Smooth muscle cell (in vitro differentiated cells): ENCODE results near the gene NCKAP1. TPM values are rescaled to one million over a fixed set of nuclear protein-coding genes. Genes with fewer than 3 reads are reported as not detected.

Source experiments
- DNase-seq: peaks from one replicate; lab custom pipeline; 2025; ENCODE audit not compliant: unreplicated experiment; lab: John Stamatoyannopoulos, UW
- H2AFZ ChIP-seq: fragments of 200-600 bp; sonication (generic); 2 replicates; pipeline ENCODE4 v1.6.0; 2016; ENCODE audit warnings: antibody characterized with exemption, low read depth, mild to moderate bottlenecking
- H3F3A ChIP-seq: fragments of 200-600 bp; sonication (generic); 2 replicates; pipeline ENCODE4 v1.6.0; 2017; ENCODE audit warnings: antibody characterized with exemption, low read depth
- H3K27ac ChIP-seq: fragments of 200-600 bp; sonication (generic); 2 replicates; pipeline ENCODE4 v1.5.1; 2016; ENCODE audit warnings: low read depth, mild to moderate bottlenecking
- H3K27me3 ChIP-seq: fragments of 200-600 bp; sonication (generic); 2 replicates; pipeline ENCODE4 v1.6.1; 2016; ENCODE audit warnings: low read depth, mild to moderate bottlenecking
- H3K36me3 ChIP-seq: fragments of 200-600 bp; sonication (generic); 2 replicates; pipeline ENCODE4 v1.5.1; 2016; ENCODE audit warnings: low read depth
- H3K4me1 ChIP-seq: fragments of 200-600 bp; sonication (generic); 2 replicates; pipeline ENCODE4 v1.5.1; 2016; ENCODE audit warnings: low read depth
- H3K4me2 ChIP-seq: fragments of 200-600 bp; sonication (generic); 2 replicates; pipeline ENCODE4 v1.6.0; 2016; ENCODE audit warnings: mild to moderate bottlenecking
- H3K4me3 ChIP-seq: fragments of 200-600 bp; sonication (generic); 2 replicates; pipeline ENCODE4 v1.5.1; 2016; ENCODE audit warnings: mild to moderate bottlenecking
- H3K79me2 ChIP-seq: fragments of 200-600 bp; sonication (generic); 2 replicates; pipeline ENCODE4 v1.6.0; 2016; ENCODE audit warnings: low read depth, mild to moderate bottlenecking
- H3K9ac ChIP-seq: fragments of 200-600 bp; sonication (generic); 2 replicates; pipeline ENCODE4 v1.6.0; 2016; ENCODE audit warnings: low read depth
- H3K9me3 ChIP-seq: fragments of 200-600 bp; sonication (generic); replicated peaks from 2 replicates; pipeline ENCODE4 v1.5.1; 2016; ENCODE audit warnings: low read depth
- H4K20me1 ChIP-seq: fragments of 200-600 bp; sonication (generic); 2 replicates; pipeline ENCODE4 v1.6.0; 2016; ENCODE audit warnings: low read depth
- CTCF ChIP-seq: fragments of 200-600 bp; sonication (generic); IDR thresholded peaks from 2 replicates; pipeline ENCODE4 v1.5.1; 2017; ENCODE audit warnings: borderline replicate concordance, mild to moderate bottlenecking, antibody characterized with exemption; ENCODE audit not compliant: insufficient read depth, poor library complexity, severe bottlenecking
- WGBS: methylation state at CpG from one replicate; pipeline ENCODE4 v1.1.7; 2016; ENCODE audit warnings: low lambda C conversion rate; 5-methylcytosine and 5-hydroxymethylcytosine counted together
- polyA plus RNA-seq: library from polyadenylated mRNA; unstranded; fragments of >200 nt; fragmentation: Nextera tagmentation; extraction: Ambion mirVana; gene quantifications from 2 replicates; pipeline ENCODE4 v1.2.1, GENCODE V29; 2016
- total RNA-seq: library from RNA; depleted of rRNA; stranded (reverse); fragments of >200 nt; gene quantifications from 2 replicates; pipeline ENCODE4 v1.2.3, GENCODE V29; 2014

NCKAP1 gene
- total and polyA plus RNA-seq, 2 experiments from 2014 or later: 54.2 to 209 TPM

- no peaks in the 10 kb centered on the region for H3K27me3 ChIP-seq
- peaks cover 18% of the 10 kb centered on the region for H4K20me1 ChIP-seq
- peaks cover 12% of the 10 kb centered on the region for H3K79me2 ChIP-seq
- peaks cover 6% of the 10 kb centered on the region for H3F3A ChIP-seq
- peak overlapping the region; percentile 30 for H3K4me2 ChIP-seq
- peaks cover 26% of the 10 kb centered on the region for H3K36me3 ChIP-seq
- peak overlapping the region; percentile 42 for H3K9ac ChIP-seq
- 83% methylated on average over 4 of the region's 4 CpGs for WGBS
- H3K4me3 ChIP-seq: no peak overlapping the region
- no peak for DNase-seq
- no peak overlapping the region for H2AFZ ChIP-seq
- no peaks in the 10 kb centered on the region for H3K9me3 ChIP-seq
- peaks cover 13% of the 10 kb centered on the region for H3K4me1 ChIP-seq
- no peak for TF ChIP-seq CTCF
- H3K27ac ChIP-seq: peak overlapping the region; percentile 93
Observed at GRCh38 chr2:182949052-182949451, 89.2 kb downstream of the NCKAP1 start.

- no peak overlapping the region for H3K4me2 ChIP-seq
- no peak overlapping the region for H3K4me3 ChIP-seq
- DNase-seq: no peak
- H2AFZ ChIP-seq: no peak overlapping the region
- H3K27me3 ChIP-seq: no peaks in the 10 kb centered on the region
- H3F3A ChIP-seq: peaks cover 19% of the 10 kb centered on the region
- no peak overlapping the region for H3K9ac ChIP-seq
- no peak overlapping the region for H3K27ac ChIP-seq
- H3K36me3 ChIP-seq: peaks cover 18% of the 10 kb centered on the region
- H3K79me2 ChIP-seq: peaks cover 12% of the 10 kb centered on the region
- H4K20me1 ChIP-seq: peaks cover 36% of the 10 kb centered on the region
- 43% methylated on average over 1 of the region's 1 CpG for WGBS
- no peaks in the 10 kb centered on the region for H3K9me3 ChIP-seq
- TF ChIP-seq CTCF: no peak
- H3K4me1 ChIP-seq: peaks cover 13% of the 10 kb centered on the region
Observed at GRCh38 chr2:182946958-182947369, 91.3 kb downstream of the NCKAP1 start.

- H2AFZ ChIP-seq: no peak overlapping the region
- peak overlapping the region; percentile 29 for H3K27ac ChIP-seq
- peaks cover 6% of the 10 kb centered on the region for H3K4me1 ChIP-seq
- no peak for DNase-seq
- H3K4me3 ChIP-seq: no peak overlapping the region
- no peak overlapping the region for H3K9ac ChIP-seq
- H3K9me3 ChIP-seq: no peaks in the 10 kb centered on the region
- TF ChIP-seq CTCF: no peak
- H4K20me1 ChIP-seq: peaks cover 39% of the 10 kb centered on the region
- H3K79me2 ChIP-seq: peaks cover 6% of the 10 kb centered on the region
- H3F3A ChIP-seq: peaks cover 13% of the 10 kb centered on the region
- no peak overlapping the region for H3K4me2 ChIP-seq
- 44% methylated on average over 2 of the region's 2 CpGs for WGBS
- H3K27me3 ChIP-seq: no peaks in the 10 kb centered on the region
- H3K36me3 ChIP-seq: peaks cover 9% of the 10 kb centered on the region
Observed at GRCh38 chr2:182943339-182943738, 94.9 kb downstream of the NCKAP1 start.

GRCh38 chr2:182942756-182943155 lies 95.5 kb downstream of the NCKAP1 start:
- TF ChIP-seq CTCF: no peak
- 91% methylated on average over 2 of the region's 2 CpGs for WGBS
- no peak overlapping the region for H3K9ac ChIP-seq
- no peaks in the 10 kb centered on the region for H3K27me3 ChIP-seq
- peaks cover 3% of the 10 kb centered on the region for H3K79me2 ChIP-seq
- H2AFZ ChIP-seq: no peak overlapping the region
- no peaks in the 10 kb centered on the region for H3K9me3 ChIP-seq
- peaks cover 6% of the 10 kb centered on the region for H3K4me1 ChIP-seq
- peaks cover 13% of the 10 kb centered on the region for H3F3A ChIP-seq
- peaks cover 38% of the 10 kb centered on the region for H4K20me1 ChIP-seq
- peak overlapping the region; percentile 6 for H3K4me2 ChIP-seq
- no peak for DNase-seq
- H3K27ac ChIP-seq: peak overlapping the region; percentile 29
- H3K4me3 ChIP-seq: no peak overlapping the region
- H3K36me3 ChIP-seq: peaks cover 8% of the 10 kb centered on the region
